Endometrial microvascular endothelial cells (primary cell): ENCODE results near the gene MANF. TPM values are rescaled to one million over a fixed set of nuclear protein-coding genes. Genes with fewer than 3 reads are reported as not detected.

ENCODE experiments used
- in situ Hi-C: cut with HindIII; loops from 2 replicates; pipeline ENCODE4 v1.10.0; 2017; ENCODE audit warnings: low sequenced_read_pairs, low pct_unique_long_range_greater_than_20kb; ENCODE audit errors: inconsistent ontology term
- total RNA-seq: library from RNA; depleted of rRNA; stranded (reverse); fragments of >200 nt; gene quantifications from one replicate; pipeline ENCODE4 v1.2.3, GENCODE V29; 2015; ENCODE audit errors: inconsistent ontology term

Gene MANF
- total RNA-seq, 1 donor from 2014 or later, result 103 TPM

- in situ Hi-C loops, result loop anchor here (25.0 kb wide), 2 partner anchors 286 to 786 kb away; partner anchors contain the start of genes CISH and MAPKAPK3
These were observed 13.7 kb downstream of the MANF start for GRCh38 chr3:51398595-51399310.

DNA sequence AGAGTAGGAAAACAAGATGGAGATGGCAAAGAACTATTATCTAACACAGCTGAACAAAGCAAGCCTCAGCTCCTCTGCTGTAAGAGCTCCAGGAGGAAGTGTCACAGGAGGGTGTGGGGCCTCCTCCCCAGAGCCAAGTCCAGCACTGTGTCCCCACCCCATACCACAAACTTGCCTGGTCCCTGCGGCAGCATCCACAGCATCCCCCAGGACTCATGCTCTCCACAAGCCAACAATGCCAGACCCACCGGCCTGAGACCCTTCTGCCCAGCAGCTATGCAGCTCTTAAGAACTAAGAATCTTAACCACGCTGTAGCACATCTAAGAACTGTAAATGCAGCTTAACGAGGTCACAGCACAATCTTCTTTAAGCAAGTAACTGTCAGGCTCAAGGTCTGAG lies 15.1 kb downstream of the MANF start:
- in situ Hi-C loops, result no loop called here

DNA sequence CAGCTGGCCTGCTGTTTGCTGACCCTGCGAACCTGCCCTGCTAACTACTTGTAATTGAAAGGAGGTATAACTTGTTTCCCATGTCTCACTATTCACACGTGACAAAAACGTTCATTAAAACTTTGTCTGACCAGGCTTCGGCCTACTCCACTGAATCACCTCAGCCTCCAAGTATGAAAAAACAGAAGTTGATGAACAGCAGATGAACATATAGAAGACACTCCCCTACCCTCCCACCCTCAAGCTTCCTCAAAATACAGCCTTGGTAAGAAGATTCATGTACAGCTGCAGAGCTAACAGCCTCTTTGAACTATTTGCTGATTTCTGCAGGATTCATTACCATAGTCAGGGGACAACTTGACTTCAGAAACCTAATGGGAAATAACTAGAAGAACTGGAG lies 16.6 kb downstream of the MANF start:
- in situ Hi-C loops, result no loop called here

- in situ Hi-C loops, result no loop called here
These were observed 18.6 kb downstream of the MANF start for GRCh38 chr3:51403675-51404074.

GRCh38 chr3:51408021-51408420 lies 22.9 kb downstream of the MANF start:
- in situ Hi-C loops, result no loop called here

- in situ Hi-C loops, result no loop called here
These were observed 23.7 kb downstream of the MANF start for GRCh38 chr3:51408813-51409212.

- in situ Hi-C loops, result no loop called here
These were observed 37.1 kb downstream of the MANF start for GRCh38 chr3:51422211-51422610.

DNA sequence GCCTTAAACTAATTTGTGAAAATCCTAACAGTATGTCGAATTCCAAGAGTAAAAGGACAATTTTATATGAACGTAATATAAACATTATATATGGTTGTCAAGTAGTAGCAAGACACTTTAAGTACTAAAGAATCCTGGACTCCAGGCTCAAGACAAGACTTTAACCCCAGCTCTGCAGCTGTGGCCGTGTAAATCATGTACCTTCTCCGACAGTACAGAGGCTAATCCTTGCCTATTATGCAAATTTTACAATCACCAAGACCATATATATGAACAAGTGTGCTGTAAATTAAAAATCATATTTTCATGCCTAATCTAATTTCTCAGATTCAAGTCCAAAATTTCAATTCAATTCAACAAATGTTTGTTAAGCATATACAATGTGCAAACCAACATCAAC lies 41.8 kb downstream of the MANF start:
- in situ Hi-C loops, result no loop called here

DNA sequence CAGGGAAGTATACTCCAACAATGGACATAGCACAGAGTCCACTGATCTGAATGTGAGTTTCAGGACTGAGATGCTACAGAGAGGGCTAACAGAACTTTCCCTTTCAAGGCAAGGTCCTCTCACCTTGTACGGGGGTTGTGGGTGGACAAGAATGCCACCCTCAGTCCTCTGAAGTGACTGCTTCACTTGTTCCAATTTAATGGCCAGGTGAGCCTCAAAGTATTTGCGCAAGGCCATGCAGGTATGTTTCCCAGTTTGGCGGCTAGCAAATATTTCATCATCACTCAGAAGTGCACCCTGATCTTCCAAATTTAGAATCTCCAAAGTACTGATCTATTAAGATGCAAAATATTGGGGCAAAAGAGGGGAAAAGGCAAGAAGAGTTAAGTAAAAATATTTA lies 44.0 kb downstream of the MANF start:
- in situ Hi-C loops, result no loop called here

GRCh38 chr3:51434110-51434509 lies 49.0 kb downstream of the MANF start:
- in situ Hi-C loops, result no loop called here

DNA sequence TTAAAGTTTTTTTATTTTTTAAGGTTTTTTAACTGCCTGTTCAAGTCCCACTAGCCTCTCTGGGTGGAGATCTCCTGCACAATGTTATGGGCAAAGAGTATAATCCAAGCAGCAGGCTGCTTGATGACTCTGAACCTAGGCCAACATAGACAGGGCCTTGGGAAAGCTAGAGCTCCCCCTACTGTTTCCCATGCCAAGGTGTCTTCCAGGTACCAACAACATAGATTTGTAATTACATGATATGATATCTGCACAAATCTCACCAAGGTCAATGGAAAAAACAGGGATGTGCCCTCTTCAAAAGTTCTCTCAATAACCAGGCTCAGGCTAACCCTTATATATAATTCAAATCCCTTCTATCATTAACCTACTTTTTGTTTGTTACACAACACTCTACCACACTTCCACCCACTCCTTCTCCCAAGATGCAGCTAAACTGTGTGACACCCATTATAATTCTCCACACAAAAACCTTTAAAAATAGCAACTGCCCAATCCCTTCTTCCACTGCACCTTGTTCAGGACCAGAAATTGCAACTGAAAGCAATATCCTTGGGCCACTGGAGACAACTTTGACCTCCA lies 49.7 kb downstream of the MANF start:
- in situ Hi-C loops, result no loop called here

DNA sequence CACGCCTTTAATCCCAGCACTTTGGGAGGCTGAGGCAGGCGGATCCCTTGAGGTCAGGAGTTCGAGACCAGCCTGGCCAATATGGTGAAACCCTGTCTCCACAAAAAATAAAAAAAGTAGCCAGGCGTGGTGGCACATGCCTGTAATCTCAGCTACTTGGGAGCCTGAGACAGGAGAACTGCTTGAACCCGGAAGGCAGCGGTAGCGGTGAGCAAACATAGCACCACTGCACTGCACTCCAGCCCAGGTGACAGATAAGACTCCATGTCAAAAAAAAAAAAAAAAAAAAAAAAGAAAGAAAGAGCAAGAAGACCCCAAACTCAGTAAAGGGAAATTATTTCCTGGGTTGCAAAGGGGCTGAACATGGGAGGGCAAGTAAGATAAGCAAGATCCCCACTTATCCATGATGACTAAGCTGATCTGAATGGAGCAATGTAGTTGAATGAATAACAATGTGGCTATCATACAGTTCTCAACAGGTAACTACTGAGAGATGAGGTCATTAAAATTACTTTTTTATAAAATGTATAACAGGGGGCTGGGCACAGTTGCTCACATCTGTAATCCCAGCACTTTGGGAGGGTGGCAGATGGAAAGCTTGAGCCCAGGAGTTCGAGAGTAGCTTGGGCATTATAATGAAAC lies 52.0 kb downstream of the MANF start:
- in situ Hi-C loops, result no loop called here

Other genes starting within 250 kb of the MANF start
- gene RBM15B, start 6.0 kb downstream of the MANF start, total RNA-seq, result 30.2 TPM
- gene DCAF1, start 114.7 kb downstream of the MANF start, total RNA-seq, result 17.7 TPM
- 12.8 TPM for gene RAD54L2, start 153.4 kb downstream of the MANF start, total RNA-seq